Thoracic aorta (tissue), 2 donors: ENCODE measurements around the gene KRTAP12-1. TPM values are rescaled to one million over a fixed set of nuclear protein-coding genes. Genes with fewer than 3 reads are reported as not detected.

Experiments used
- ATAC-seq: fragments of 150-250 bp; one replicate; pipeline ENCODE4 v1.8.0; 2017; ENCODE audit warnings: low read depth; ENCODE audit not compliant: insufficient number of reproducible peaks, low FRiP score
- DNase-seq: peaks from one replicate; pipeline ENCODE4 v3.0.0-alpha.2; 2020; ENCODE audit warnings: low spot score
- H3K27ac ChIP-seq, 2 donors: fragments of 200-600 bp; sonication (generic); 1 replicate in 1 of 2; 2 replicates in 1 of 2; pipeline ENCODE4 v1.5.1; 2016; ENCODE audit warnings: mild to moderate bottlenecking in 2 of 2, moderate library complexity in 2 of 2
- H3K27me3 ChIP-seq: fragments of 200-600 bp; sonication (generic); replicated peaks from 2 replicates; pipeline ENCODE4 v1.6.0; 2016; ENCODE audit warnings: mild to moderate bottlenecking; ENCODE audit not compliant: insufficient read depth
- H3K36me3 ChIP-seq: fragments of 200-600 bp; sonication (generic); one replicate; pipeline ENCODE4 v1.5.1; 2016
- H3K4me1 ChIP-seq, 2 donors: fragments of 200-600 bp; sonication (generic); 1 replicate in 1 of 2; 2 replicates in 1 of 2; pipeline versions ENCODE4 v1.5.1 to v1.6.0; 2016; ENCODE audit warnings: low read depth in 2 of 2, mild to moderate bottlenecking in 1 of 2; ENCODE audit not compliant: control insufficient read depth in 1 of 2
- H3K4me3 ChIP-seq: fragments of 200-600 bp; sonication (generic); 2 replicates; pipeline ENCODE4 v1.5.1; 2016; ENCODE audit warnings: mild to moderate bottlenecking
- H3K9me3 ChIP-seq: fragments of 200-600 bp; sonication (generic); 2 replicates; pipeline ENCODE4 v1.5.1; 2016
- CTCF ChIP-seq: fragments of 200-600 bp; sonication (generic); IDR thresholded peaks from one replicate; pipeline ENCODE4 v1.5.1; 2019; ENCODE audit warnings: antibody characterized with exemption
- total RNA-seq, 2 donors: library from RNA; depleted of rRNA; stranded (reverse); fragments of >200 nt; gene quantifications; one replicate each; pipeline versions ENCODE4 v1.1.0 to v1.2.3, GENCODE V29; 2016

KRTAP12-1 gene
- total RNA-seq, result not detected

GRCh38 chr21:44681861-44682579, at the start of gene KRTAP12-1:
Gene KRTAP12-1, minus strand, starts transcription at chr21:44682163. Its CDS starts 40 bp downstream, at chr21:44682123.
- no peaks in the 10 kb centered on the region for H3K36me3 ChIP-seq
- no peak within 1 kb of the TSS for H3K4me3 ChIP-seq
- no peak within 1 kb of the TSS for H3K27ac ChIP-seq
- no peaks in the 10 kb centered on the region for H3K27me3 ChIP-seq
- TF ChIP-seq CTCF, result no peak
- DNase-seq, result no peak
- no peaks in the 10 kb centered on the region for H3K9me3 ChIP-seq
- H3K4me1 ChIP-seq, result no peaks in the 10 kb centered on the region
- ATAC-seq, result no peak

GRCh38 chr21:44730951-44731579, 49.1 kb upstream of the KRTAP12-1 start:
- no peak for TF ChIP-seq CTCF
- H3K4me3 ChIP-seq, result no peak overlapping the region
- DNase-seq, result no peak
- ATAC-seq, result no peak
- no peaks in the 10 kb centered on the region for H3K9me3 ChIP-seq
- no peaks in the 10 kb centered on the region for H3K4me1 ChIP-seq
- H3K27ac ChIP-seq, result no peak overlapping the region
- no peaks in the 10 kb centered on the region for H3K27me3 ChIP-seq
- H3K36me3 ChIP-seq, result no peaks in the 10 kb centered on the region

- no peak for TF ChIP-seq CTCF
- no peak overlapping the region for H3K4me3 ChIP-seq
- H3K27ac ChIP-seq, result no peak overlapping the region
- H3K36me3 ChIP-seq, result no peaks in the 10 kb centered on the region
- DNase-seq (no peak), ATAC-seq (no peak)
- H3K9me3 ChIP-seq, result no peaks in the 10 kb centered on the region
- H3K4me1 ChIP-seq, result no peaks in the 10 kb centered on the region
- no peaks in the 10 kb centered on the region for H3K27me3 ChIP-seq
These were observed 48.0 kb upstream of the KRTAP12-1 start for GRCh38 chr21:44730028-44730395.

- Histone ChIP-seq H3K9me3 (no peaks in the 10 kb centered on the region), H3K36me3 (no peaks in the 10 kb centered on the region), H3K4me3 (no peak overlapping the region), H3K4me1 (no peaks in the 10 kb centered on the region), H3K27ac (no peak overlapping the region), H3K27me3 (no peaks in the 10 kb centered on the region)
- no peak for DNase-seq
- ATAC-seq, result no peak
- TF ChIP-seq CTCF, result no peak
These were observed 47.5 kb upstream of the KRTAP12-1 start for GRCh38 chr21:44729336-44730027.

GRCh38 chr21:44728716-44729115, 46.8 kb upstream of the KRTAP12-1 start:
- no peaks in the 10 kb centered on the region for H3K27me3 ChIP-seq
- H3K4me3 ChIP-seq, result no peak overlapping the region
- no peak for DNase-seq
- no peaks in the 10 kb centered on the region for H3K36me3 ChIP-seq
- H3K9me3 ChIP-seq, result no peaks in the 10 kb centered on the region
- no peak overlapping the region for H3K27ac ChIP-seq
- no peak for ATAC-seq
- no peak for TF ChIP-seq CTCF
- no peaks in the 10 kb centered on the region for H3K4me1 ChIP-seq
